IgD-negative memory B cell (primary cell): ENCODE results near the gene TTC16. TPM values are rescaled to one million over a fixed set of nuclear protein-coding genes. Genes with fewer than 3 reads are reported as not detected.
A peak's percentile ranks its signal among the peaks of the same experiment; 100 is the strongest.

ENCODE experiments used
- H3K27ac Mint-ChIP-seq, 3 donors: one replicate each; pipeline ENCODE4 v1.8.0; 2020 to 2022; ENCODE audit warnings: mild to moderate bottlenecking in 3 of 3, mixed read lengths in 3 of 3, moderate library complexity in 1 of 3
- H3K27me3 Mint-ChIP-seq: one replicate; pipeline ENCODE4 v1.8.0; 2021; ENCODE audit warnings: mixed read lengths
- H3K36me3 Mint-ChIP-seq: one replicate; pipeline ENCODE4 v1.8.0; 2020; ENCODE audit warnings: mild to moderate bottlenecking, mixed read lengths
- H3K4me1 Mint-ChIP-seq, 3 donors: one replicate each; pipeline ENCODE4 v1.8.0; 2020 to 2022; ENCODE audit warnings: mixed read lengths in 3 of 3, mild to moderate bottlenecking in 1 of 3
- H3K4me3 Mint-ChIP-seq, 4 donors: one replicate each; pipeline ENCODE4 v1.8.0; 2020 to 2022; ENCODE audit warnings: mild to moderate bottlenecking in 4 of 4, mixed read lengths in 4 of 4, moderate library complexity in 3 of 4
- H3K9me3 Mint-ChIP-seq, 3 donors: one replicate each; pipeline ENCODE4 v1.8.0; 2020 to 2021; ENCODE audit warnings: mixed read lengths in 3 of 3, mild to moderate bottlenecking in 1 of 3
- polyA plus RNA-seq: library from polyadenylated mRNA; unstranded; fragments of 300-500 nt; fragmentation: Illumina TruSeq; gene quantifications from one replicate; pipeline ENCODE4 v1.2.3, GENCODE V29; 2021

Gene TTC16
- polyA plus RNA-seq, 1 donor from 2014 or later, result not detected

DNA sequence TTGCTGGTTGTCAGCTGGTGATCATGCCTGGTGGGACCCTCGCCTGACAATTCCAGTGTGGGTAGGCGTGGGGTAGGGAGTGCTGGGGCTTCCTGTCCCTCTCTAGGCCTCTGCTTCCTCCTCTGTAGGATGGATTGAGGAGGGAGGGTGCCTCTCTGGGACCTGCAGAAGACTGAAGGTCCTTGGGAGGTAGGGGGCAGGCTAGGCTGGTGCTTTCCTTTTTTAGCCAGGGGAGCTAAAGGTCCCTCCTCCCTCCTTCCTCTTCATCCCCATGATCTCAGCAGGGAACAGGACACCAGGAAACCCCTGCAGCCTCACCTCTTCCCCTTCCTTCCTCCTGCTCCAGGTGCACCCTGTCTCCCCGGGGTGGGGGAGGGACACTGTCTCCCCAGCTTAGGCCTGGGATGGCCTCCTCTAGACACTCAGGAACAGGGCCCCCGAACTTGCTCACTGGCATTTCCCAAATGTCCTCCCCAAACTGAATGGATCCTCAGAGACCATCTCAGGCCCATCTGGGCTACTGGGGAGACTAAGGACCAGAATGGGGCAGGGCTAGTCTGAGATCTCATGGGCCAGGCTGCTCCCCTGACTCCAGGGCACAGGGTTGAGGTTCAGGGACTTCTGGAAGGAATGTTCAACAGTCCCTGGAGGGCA lies 54.2 kb downstream of the TTC16 start:
- no peaks in the 10 kb centered on the region for H3K9me3 Mint-ChIP-seq
- H3K4me1 Mint-ChIP-seq, result peaks cover 22 to 51% (median 49%) of the 10 kb centered on the region in 3 donors
- H3K36me3 Mint-ChIP-seq, result peaks cover 3% of the 10 kb centered on the region
- peak overlapping the region; percentile 91 to 95 (median 92) for H3K4me3 Mint-ChIP-seq
- H3K27ac Mint-ChIP-seq, result peak overlapping the region; percentile 95 to 98 (median 97)
- no peaks in the 10 kb centered on the region for H3K27me3 Mint-ChIP-seq

DNA sequence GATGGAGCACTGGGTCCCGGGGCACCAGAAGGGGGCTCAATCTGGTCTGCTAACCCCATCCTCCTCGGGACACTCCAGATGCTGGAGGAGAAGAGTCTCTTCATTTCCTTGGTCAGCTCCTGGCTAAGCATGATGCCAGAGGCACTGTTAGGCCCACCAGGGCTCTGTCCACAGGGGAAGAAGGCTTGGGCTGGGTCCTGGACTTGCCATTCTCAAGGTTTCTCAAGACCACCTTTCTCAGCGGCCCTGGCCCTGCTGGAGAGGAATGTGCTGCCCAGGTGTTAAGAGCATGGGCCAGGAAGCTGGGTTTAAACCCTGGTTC lies 54.7 kb downstream of the TTC16 start:
- peaks cover 3% of the 10 kb centered on the region for H3K36me3 Mint-ChIP-seq
- no peaks in the 10 kb centered on the region for H3K9me3 Mint-ChIP-seq
- peaks cover 22 to 48% (median 45%) of the 10 kb centered on the region in 3 donors for H3K4me1 Mint-ChIP-seq
- H3K4me3 Mint-ChIP-seq, result peak overlapping the region; percentile 91 to 95 (median 92)
- H3K27ac Mint-ChIP-seq, result peak overlapping the region; percentile 95 to 98 (median 97)
- no peaks in the 10 kb centered on the region for H3K27me3 Mint-ChIP-seq

DNA sequence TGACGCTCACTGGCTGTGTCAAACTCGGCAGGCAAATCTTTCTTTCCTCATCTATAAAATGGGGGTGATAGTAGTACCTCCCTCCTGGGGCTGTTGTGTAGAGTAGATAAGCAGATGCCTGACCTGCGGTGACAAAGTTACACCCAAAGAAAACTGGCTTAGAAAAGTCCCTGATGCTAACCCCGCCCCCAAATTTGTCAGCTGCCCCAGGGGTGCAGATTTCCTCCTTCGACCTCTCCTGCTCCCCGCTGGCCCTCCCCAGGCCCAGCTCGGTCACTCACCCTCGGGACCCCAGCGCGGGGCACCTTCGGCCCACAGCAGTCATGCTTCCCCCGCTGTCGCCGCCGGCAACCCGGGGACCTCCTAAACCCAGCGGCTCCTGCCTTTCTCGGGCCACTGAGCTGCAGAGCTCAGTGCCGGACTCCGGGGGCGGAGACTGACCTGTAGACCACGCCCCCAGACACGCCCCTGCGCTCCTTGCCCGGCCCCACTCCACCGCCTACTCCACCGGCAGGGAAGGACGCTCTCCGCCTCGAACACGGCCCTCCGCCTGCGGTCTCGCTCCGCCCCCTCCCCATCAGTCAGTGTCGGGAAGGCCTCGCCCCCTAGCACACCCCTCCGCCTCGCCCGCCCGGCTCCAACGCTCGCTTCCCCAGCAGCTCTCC lies 55.2 kb downstream of the TTC16 start:
- Mint-ChIP-seq H3K9me3 (no peaks in the 10 kb centered on the region), H3K4me3 (peak overlapping the region; percentile 91 to 95 (median 92)), H3K27ac (peak overlapping the region; percentile 95 to 98 (median 97)), H3K36me3 (peaks cover 3% of the 10 kb centered on the region), H3K4me1 (peaks cover 22 to 48% (median 43%) of the 10 kb centered on the region in 3 donors), H3K27me3 (no peaks in the 10 kb centered on the region)

DNA sequence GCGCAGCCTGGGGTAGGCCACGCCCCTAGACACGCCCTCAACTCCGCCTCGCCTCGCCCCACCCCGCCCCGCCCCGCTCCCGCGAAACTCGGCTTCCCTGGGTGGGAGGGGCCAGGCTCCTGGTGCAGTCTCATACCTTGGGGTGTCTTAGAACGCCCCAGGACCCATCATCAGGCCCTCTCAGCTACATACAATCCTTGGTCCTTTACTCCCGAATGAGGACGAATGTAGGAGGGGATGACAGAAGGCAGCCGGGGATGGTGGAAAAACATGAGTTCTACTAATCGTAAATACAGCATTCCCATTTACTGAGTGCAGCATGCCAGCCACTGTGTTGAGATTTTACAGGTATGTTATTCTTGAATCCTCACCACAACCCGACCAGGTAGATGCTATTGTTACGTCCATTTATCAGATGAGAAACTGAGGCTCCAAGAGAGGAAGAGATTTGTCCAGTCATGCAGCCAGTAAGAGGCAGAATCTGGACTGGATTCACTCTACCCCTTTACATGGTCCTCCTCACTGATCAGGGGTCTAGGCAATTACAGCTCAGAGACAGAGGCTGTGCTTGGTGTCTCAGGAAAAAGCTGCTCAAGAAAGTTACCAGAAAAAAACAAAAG lies 55.8 kb downstream of the TTC16 start:
- Mint-ChIP-seq H3K4me1 (peaks cover 22 to 47% (median 42%) of the 10 kb centered on the region in 3 donors), H3K9me3 (no peaks in the 10 kb centered on the region)

DNA sequence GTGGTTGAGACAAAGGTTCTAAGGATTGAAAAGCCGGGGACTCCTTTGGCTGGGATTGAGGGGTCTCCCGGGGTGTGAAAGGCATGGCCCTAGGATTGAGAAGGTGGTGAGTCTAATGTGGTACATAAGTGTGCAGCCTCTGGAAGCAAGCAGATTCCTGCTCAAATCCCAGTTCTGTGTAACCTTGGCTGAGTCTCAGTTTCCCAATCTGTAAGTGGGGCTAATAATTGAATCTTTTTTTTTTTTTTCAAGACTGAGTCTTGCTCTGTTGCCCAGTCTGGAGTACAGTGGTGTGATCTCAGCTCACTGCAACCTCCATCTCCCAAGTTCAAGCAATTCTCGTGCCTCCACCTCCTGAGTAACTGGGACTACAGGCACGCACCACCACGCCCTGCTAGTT lies 56.7 kb downstream of the TTC16 start:
- peak overlapping the region in 1 of 4 donors; percentile 91 for H3K4me3 Mint-ChIP-seq
- H3K9me3 Mint-ChIP-seq, result no peaks in the 10 kb centered on the region
- H3K4me1 Mint-ChIP-seq, result peaks cover 17 to 40% (median 33%) of the 10 kb centered on the region in 3 donors
- peak overlapping the region in 1 of 3 donors; percentile 95 for H3K27ac Mint-ChIP-seq
- peaks cover 3% of the 10 kb centered on the region for H3K36me3 Mint-ChIP-seq
- H3K27me3 Mint-ChIP-seq, result no peaks in the 10 kb centered on the region

More for the DNA sequence above, 55.8 kb downstream of the TTC16 start:
- H3K4me3 Mint-ChIP-seq, result peak overlapping the region; percentile 91 to 95 (median 92)
- peaks cover 3% of the 10 kb centered on the region for H3K36me3 Mint-ChIP-seq
- no peaks in the 10 kb centered on the region for H3K27me3 Mint-ChIP-seq
- peak overlapping the region; percentile 95 to 98 (median 97) for H3K27ac Mint-ChIP-seq

DNA sequence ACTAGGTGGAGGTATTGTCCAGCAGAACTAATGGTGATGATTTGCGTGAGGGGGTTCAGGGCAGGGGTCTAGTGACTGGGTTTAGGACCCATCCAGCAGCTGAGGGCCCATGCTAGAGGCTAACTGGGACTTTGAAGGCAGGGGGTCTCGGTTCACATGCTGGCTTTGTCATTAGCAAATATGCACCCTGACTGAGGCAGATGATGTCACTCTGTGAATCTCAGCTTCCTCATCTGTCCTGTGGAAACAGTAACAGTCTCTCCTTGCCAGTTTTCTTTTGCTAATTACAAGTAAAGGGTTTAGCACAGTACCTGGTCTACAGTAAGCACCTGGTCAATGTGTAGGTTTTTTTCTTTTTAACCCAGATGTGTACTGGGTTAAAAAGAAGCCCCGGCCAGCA lies 57.4 kb downstream of the TTC16 start:
- peak overlapping the region in 1 of 3 donors; percentile 75 for H3K27ac Mint-ChIP-seq
- no peaks in the 10 kb centered on the region for H3K27me3 Mint-ChIP-seq
- peaks cover 19 to 40% (median 34%) of the 10 kb centered on the region in 3 donors for H3K4me1 Mint-ChIP-seq
- peaks cover 3% of the 10 kb centered on the region for H3K36me3 Mint-ChIP-seq
- H3K9me3 Mint-ChIP-seq, result no peaks in the 10 kb centered on the region
- peak overlapping the region in 1 of 4 donors; percentile 91 for H3K4me3 Mint-ChIP-seq

DNA sequence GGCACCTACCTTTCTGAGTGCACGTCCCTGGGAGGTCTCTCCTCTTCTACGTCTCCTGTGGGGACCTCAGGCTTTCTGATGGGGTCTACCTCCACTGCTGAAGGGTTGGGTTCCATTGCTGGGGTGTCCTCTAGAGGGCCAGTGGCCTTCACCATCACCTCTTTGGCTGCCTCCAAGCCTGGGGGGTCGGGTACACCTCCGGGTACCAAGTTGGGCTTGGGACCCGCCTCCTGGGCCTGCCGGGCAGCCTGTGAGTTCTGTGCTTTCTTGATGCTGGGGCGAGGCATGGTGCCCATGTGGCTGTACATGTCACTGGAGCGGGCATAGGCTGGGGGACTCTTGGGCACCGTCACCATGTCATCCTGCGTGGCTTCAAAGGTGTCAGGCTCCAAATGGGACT lies 58.1 kb downstream of the TTC16 start:
- peaks cover 2% of the 10 kb centered on the region for H3K36me3 Mint-ChIP-seq
- H3K4me1 Mint-ChIP-seq, result peaks cover 14 to 36% (median 32%) of the 10 kb centered on the region in 3 donors
- H3K27ac Mint-ChIP-seq, result peak overlapping the region in 1 of 3 donors; percentile 53
- H3K4me3 Mint-ChIP-seq, result peak overlapping the region in 2 of 4 donors; percentile 59 to 63
- no peaks in the 10 kb centered on the region for H3K9me3 Mint-ChIP-seq
- no peaks in the 10 kb centered on the region for H3K27me3 Mint-ChIP-seq

DNA sequence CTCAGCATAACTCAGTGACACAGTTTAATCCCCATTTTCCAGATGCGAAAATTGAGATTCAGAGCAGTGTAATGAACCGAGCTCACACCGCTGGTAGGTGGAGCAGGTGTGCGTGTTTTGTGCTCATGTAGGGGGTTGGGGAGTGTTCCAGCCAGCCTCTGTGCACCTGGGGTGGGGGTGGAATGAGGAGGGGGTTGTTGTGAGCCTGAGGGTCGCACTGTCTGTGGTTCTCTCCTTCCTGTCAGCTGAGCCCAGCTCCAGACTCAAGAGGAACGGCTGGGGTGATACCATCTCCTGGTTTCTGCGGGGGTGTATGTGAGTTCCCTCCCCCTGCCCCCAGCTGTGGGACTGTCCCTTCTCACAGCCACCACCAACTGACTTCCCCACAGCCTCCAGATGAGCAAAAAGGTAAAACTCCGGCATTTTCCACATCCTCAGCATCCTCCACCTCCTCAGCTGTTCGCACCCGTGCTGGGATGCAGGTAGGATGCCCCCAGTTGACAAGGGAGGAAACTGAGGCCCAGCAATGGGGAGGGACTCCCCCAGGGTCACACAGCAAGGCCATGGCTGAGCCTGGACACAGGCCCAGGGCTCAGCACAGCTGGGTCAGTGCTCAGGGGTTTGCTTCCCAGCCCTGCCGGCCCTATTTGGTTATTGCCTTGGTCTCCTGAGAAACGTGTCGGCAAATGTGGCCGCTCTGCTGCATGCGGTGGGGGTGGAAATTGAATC lies 60.5 kb downstream of the TTC16 start:
- Mint-ChIP-seq H3K9me3 (no peaks in the 10 kb centered on the region), H3K4me1 (peaks cover 10 to 26% (median 18%) of the 10 kb centered on the region in 3 donors), H3K36me3 (peaks cover 2% of the 10 kb centered on the region), H3K27ac (peak overlapping the region; percentile 88 to 98 (median 93)), H3K27me3 (no peaks in the 10 kb centered on the region), H3K4me3 (peak overlapping the region; percentile 93 to 100 (median 97))

DNA sequence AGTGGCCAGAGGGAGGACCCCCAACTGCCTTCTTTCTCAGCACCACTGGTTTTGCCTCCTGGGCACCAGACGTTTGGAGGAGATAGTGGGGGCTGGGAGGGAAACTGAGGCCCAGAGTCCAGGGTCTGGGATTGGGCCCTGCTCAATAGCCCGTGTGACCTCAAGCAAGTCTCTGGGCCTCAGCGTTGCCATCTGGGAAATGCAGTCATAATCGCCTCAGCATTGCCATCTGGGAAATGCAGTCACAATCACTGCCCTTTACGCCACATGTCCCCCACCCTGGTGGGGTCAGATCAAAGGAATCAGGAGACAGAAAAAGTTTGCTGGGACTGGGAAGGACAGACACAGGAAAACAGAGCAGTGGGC lies 61.0 kb downstream of the TTC16 start:
- Mint-ChIP-seq H3K27me3 (no peaks in the 10 kb centered on the region), H3K4me1 (peaks cover 14 to 22% (median 15%) of the 10 kb centered on the region in 3 donors), H3K4me3 (peak overlapping the region; percentile 93 to 100 (median 97)), H3K9me3 (no peaks in the 10 kb centered on the region), H3K27ac (peak overlapping the region; percentile 88 to 98 (median 93)), H3K36me3 (peaks cover 2% of the 10 kb centered on the region)

DNA sequence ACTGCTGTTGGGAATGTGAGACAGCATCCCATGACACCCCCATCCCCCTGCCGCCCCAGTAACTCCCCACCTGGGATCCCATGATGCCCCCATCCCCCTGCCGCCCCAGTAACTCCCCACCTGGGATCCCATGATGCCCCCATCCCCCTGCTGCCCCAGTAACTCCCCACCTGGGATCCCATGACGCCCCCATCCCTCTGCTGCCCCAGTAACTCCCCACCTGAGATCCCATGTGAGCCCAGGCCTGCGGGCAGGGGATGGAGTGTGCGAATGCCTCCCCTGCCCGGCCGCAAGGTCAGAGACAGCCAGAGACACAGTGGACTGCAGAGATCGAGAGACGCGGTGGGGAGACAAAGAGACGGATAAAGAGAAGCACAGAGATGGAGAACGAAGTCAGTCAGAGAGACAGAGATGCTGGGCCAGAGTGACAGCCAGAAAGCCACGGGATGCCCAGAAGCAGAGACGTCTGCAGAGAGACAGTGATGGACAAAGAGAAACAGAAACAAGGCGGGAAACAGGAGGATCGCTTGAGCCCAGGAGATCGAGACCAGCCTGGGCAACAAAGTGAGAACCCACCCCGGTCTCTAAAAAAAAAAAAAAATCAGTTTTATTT lies 61.6 kb downstream of the TTC16 start:
- Mint-ChIP-seq H3K27ac (peak overlapping the region; percentile 93 to 98 (median 98)), H3K27me3 (no peaks in the 10 kb centered on the region), H3K9me3 (no peaks in the 10 kb centered on the region), H3K4me3 (peak overlapping the region; percentile 93 to 100 (median 97)), H3K36me3 (peaks cover 2% of the 10 kb centered on the region), H3K4me1 (peaks cover 14 to 21% (median 15%) of the 10 kb centered on the region in 3 donors)

DNA sequence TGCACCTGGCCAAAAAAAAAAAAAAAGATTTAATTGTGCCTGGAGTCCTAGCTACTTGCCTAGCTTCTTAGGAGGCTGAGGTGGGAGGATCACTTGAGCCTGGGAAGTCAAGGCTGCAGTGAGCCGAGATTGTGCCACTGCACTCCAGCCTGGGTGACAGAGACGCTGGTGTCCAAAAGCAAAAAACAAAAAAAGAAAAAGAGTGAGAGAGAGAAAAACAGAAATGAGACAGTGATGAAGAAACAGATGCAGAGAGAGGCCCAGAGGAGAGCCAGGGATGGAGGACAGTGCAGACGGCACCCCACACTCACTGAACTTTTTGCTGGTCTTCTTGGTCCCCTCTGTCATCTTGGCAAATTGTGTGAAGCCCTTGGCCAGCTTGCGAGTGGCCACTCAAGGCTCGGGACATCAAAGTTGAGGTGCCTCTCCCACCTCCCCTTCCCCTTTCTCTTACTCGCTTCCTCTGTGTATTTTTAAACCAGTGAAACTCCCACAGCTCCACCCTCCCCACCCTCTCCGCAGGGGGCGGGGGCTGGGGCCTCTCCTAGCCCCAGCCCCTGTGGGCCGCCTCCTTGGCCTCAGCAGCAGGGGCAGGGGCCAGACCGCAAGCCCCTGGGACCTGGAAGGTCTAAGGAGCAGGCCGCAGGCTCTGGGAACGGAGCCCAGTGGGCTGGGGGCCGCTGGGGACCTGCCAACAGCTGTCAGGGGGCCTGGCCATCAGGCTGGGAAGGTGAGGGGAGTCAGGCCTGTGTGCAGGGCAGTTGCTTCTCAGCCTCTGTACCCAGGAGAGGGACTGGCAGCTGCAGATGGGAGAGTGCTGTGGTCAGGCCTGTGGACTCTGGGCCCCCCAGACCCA lies 62.6 kb downstream of the TTC16 start, which contains the start of gene SH2D3C:
TSS of gene SH2D3C (minus strand) at position 387 of the 856 bp plus-strand sequence. CDS start at position 348, 39 bp downstream.
- H3K27ac Mint-ChIP-seq, result peak within 1 kb of the TSS; percentile 95 to 98 (median 98)
- no peaks in the 10 kb centered on the region for H3K27me3 Mint-ChIP-seq
- peak within 1 kb of the TSS; percentile 93 to 100 (median 97) for H3K4me3 Mint-ChIP-seq
- no peaks in the 10 kb centered on the region for H3K9me3 Mint-ChIP-seq
- no peaks in the 10 kb centered on the region for H3K36me3 Mint-ChIP-seq
- peaks cover 20 to 30% (median 25%) of the 10 kb centered on the region in 3 donors for H3K4me1 Mint-ChIP-seq

DNA sequence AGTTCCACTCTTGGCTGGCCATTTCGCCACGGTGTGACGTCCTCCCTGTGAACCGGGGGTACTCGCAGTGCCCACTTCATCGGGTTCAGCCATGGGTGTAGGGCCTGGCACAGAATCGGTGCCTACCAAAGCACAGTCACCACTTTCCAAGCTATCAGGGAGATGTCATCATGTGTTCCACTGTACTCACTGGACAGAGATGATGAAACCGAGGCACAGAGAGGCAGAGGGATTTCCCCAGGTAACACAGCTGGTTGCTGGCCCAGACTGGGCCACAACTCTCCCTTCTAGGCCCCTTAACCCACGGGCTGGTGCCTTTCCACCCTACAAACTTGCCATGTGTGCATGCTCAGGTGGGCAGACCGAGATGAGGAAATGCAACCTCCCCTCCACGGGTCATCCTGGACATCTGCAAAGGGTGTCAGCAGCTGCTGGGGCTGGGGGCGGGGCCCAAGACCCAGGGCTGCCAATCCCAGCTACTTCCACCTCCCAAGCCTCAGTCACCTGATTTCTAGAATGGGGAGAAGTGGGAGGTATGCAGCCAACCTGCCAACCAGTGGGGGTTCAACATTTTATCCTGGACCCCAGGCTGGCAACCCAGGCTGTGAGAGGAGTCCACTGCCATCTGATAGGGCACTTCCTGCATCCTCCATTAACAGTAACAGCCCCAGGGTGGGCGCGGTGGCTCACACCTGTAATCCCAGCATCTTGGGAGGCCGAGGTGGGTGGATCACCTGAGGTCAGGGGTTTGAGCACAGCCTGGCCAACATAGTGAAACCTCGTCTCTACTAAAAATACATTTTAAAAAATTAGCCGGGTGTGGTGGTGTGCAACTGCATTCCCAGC lies 63.5 kb downstream of the TTC16 start:
- Mint-ChIP-seq H3K36me3 (no peaks in the 10 kb centered on the region), H3K4me3 (peak overlapping the region; percentile 93 to 100 (median 97)), H3K27me3 (no peaks in the 10 kb centered on the region), H3K9me3 (no peaks in the 10 kb centered on the region), H3K27ac (peak overlapping the region; percentile 95 to 98 (median 98)), H3K4me1 (peaks cover 25 to 31% (median 29%) of the 10 kb centered on the region in 3 donors)
